ENCODE results near the gene MRPS21.

- TF ChIP-seq, protein P1, sequence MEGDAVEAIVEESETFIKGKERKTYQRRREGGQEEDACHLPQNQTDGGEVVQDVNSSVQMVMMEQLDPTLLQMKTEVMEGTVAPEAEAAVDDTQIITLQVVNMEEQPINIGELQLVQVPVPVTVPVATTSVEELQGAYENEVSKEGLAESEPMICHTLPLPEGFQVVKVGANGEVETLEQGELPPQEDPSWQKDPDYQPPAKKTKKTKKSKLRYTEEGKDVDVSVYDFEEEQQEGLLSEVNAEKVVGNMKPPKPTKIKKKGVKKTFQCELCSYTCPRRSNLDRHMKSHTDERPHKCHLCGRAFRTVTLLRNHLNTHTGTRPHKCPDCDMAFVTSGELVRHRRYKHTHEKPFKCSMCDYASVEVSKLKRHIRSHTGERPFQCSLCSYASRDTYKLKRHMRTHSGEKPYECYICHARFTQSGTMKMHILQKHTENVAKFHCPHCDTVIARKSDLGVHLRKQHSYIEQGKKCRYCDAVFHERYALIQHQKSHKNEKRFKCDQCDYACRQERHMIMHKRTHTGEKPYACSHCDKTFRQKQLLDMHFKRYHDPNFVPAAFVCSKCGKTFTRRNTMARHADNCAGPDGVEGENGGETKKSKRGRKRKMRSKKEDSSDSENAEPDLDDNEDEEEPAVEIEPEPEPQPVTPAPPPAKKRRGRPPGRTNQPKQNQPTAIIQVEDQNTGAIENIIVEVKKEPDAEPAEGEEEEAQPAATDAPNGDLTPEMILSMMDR (IDR thresholded peaks at IDR 0.05): no peak
- TF ChIP-seq POLR2A (IDR thresholded peaks at IDR 0.05): no peak
Observed at GRCh38 chr1:150320667-150320978, 27.0 kb downstream of the MRPS21 start.
